ENCODE data around the gene LCN15.

DNA sequence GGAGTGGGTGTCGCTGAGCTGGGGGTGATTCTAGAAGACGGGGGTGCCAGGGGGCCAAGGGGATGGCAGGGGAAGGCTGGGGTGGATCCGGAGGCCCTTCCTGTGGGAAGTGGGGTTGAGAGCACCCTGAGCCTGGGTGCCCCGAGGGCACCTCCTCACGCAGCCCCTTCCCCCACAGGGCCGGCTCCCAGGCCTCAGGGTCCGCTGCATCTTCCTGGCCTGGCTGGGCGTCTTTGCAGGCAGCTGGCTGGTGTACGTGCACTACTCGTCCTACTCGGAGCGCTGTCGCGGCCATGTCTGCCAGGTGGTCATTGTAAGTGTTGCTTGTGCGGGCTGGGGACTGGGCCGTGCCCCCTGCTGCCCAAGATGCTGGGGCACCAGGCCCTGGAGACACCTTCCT is 46.9 kb downstream of the LCN15 start:
- TF ChIP-seq, protein P1, sequence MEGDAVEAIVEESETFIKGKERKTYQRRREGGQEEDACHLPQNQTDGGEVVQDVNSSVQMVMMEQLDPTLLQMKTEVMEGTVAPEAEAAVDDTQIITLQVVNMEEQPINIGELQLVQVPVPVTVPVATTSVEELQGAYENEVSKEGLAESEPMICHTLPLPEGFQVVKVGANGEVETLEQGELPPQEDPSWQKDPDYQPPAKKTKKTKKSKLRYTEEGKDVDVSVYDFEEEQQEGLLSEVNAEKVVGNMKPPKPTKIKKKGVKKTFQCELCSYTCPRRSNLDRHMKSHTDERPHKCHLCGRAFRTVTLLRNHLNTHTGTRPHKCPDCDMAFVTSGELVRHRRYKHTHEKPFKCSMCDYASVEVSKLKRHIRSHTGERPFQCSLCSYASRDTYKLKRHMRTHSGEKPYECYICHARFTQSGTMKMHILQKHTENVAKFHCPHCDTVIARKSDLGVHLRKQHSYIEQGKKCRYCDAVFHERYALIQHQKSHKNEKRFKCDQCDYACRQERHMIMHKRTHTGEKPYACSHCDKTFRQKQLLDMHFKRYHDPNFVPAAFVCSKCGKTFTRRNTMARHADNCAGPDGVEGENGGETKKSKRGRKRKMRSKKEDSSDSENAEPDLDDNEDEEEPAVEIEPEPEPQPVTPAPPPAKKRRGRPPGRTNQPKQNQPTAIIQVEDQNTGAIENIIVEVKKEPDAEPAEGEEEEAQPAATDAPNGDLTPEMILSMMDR (conservative IDR thresholded peaks at IDR 0.05), result no peak
- no peak for TF ChIP-seq EZH2 (IDR thresholded peaks at IDR 0.05; ENCODE audit: low read depth)
